Epithelial cell of prostate (primary cell): ENCODE data around the gene TFAP2E.

Experiments used
- DNase-seq: peaks from one replicate; pipeline ENCODE4 v3.0.0-alpha.2; 2011; ENCODE audit warnings: low read depth, low spot score
- H3K27ac ChIP-seq: fragments of 450-650 bp; 2 replicates; pipeline ENCODE4 v1.5.1; 2017; ENCODE audit warnings: mild to moderate bottlenecking

Gene TFAP2E

GRCh38 chr1:35573198-35574124, at the start of gene TFAP2E:
TFAP2E (plus strand) TSS chr1:35573314; CDS start chr1:35573578, 264 bp downstream.
- H3K27ac ChIP-seq: no peak within 1 kb of the TSS
- DNase-seq: no peak

- no peak for DNase-seq
- H3K27ac ChIP-seq: no peak overlapping the region
Observed at GRCh38 chr1:35524106-35524505, 49.0 kb upstream of the TFAP2E start.

- H3K27ac ChIP-seq: no peak overlapping the region
- no peak for DNase-seq
Observed at GRCh38 chr1:35530168-35530567, 42.9 kb upstream of the TFAP2E start.

- no peak for DNase-seq
- no peak overlapping the region for H3K27ac ChIP-seq
Observed at GRCh38 chr1:35530946-35531345, 42.2 kb upstream of the TFAP2E start.

- H3K27ac ChIP-seq: no peak overlapping the region
- no peak for DNase-seq
Observed at GRCh38 chr1:35531368-35531767, 41.7 kb upstream of the TFAP2E start.

- H3K27ac ChIP-seq: no peak overlapping the region
- DNase-seq: no peak
Observed at GRCh38 chr1:35532497-35533223, 40.5 kb upstream of the TFAP2E start.

GRCh38 chr1:35533586-35533985, 39.5 kb upstream of the TFAP2E start:
- H3K27ac ChIP-seq: no peak overlapping the region
- DNase-seq: no peak

- no peak overlapping the region for H3K27ac ChIP-seq
- DNase-seq: no peak
Observed at GRCh38 chr1:35535243-35535642, 37.9 kb upstream of the TFAP2E start.

GRCh38 chr1:35536556-35537162, 36.5 kb upstream of the TFAP2E start:
- no peak for DNase-seq
- no peak overlapping the region for H3K27ac ChIP-seq

GRCh38 chr1:35537806-35538205, 35.3 kb upstream of the TFAP2E start:
- no peak for DNase-seq
- H3K27ac ChIP-seq: no peak overlapping the region

- no peak overlapping the region for H3K27ac ChIP-seq
- DNase-seq: no peak
Observed at GRCh38 chr1:35539073-35539823, 33.9 kb upstream of the TFAP2E start.

GRCh38 chr1:35539824-35540261, 33.3 kb upstream of the TFAP2E start:
- H3K27ac ChIP-seq: no peak overlapping the region

GRCh38 chr1:35544976-35545375, 28.1 kb upstream of the TFAP2E start:
- no peak for DNase-seq
- no peak overlapping the region for H3K27ac ChIP-seq

More at GRCh38 chr1:35539824-35540261, 33.3 kb upstream of the TFAP2E start:
- DNase-seq: no peak

- H3K27ac ChIP-seq: no peak overlapping the region
- no peak for DNase-seq
Observed at GRCh38 chr1:35546614-35547013, 26.5 kb upstream of the TFAP2E start.

GRCh38 chr1:35553851-35554250, 19.3 kb upstream of the TFAP2E start:
- no peak for DNase-seq
- H3K27ac ChIP-seq: no peak overlapping the region

GRCh38 chr1:35554266-35555211, 18.6 kb upstream of the TFAP2E start:
- DNase-seq: no peak
- peak overlapping the region; percentile 90 for H3K27ac ChIP-seq

GRCh38 chr1:35555212-35555584, 17.9 kb upstream of the TFAP2E start:
- H3K27ac ChIP-seq: peak overlapping the region; percentile 90
- DNase-seq: no peak

- peak; percentile 92 for DNase-seq
Observed at GRCh38 chr1:35555601-35556477, 17.3 kb upstream of the TFAP2E start.

More at GRCh38 chr1:35555601-35556477, 17.3 kb upstream of the TFAP2E start:
- peak overlapping the region; percentile 90 for H3K27ac ChIP-seq
